OCI-LY1 (cell line): ENCODE measurements around the gene MME.

Experiments
- H2AFZ ChIP-seq: fragments of 200-600 bp; sonication (generic), shearing (Covaris generic); 2 replicates; pipeline ENCODE4 v1.6.0; 2014; ENCODE audit warnings: antibody characterized with exemption, mild to moderate bottlenecking, low read length
- H3F3A ChIP-seq: fragments of 200-600 bp; sonication (generic), shearing (Covaris generic); 2 replicates; pipeline ENCODE4 v1.6.0; 2014; ENCODE audit warnings: mild to moderate bottlenecking, antibody characterized with exemption, low read length, moderate library complexity; ENCODE audit not compliant: insufficient read depth
- H3K27ac ChIP-seq: fragments of 200-600 bp; sonication (generic); 2 replicates; pipeline ENCODE4 v1.5.1; 2014; ENCODE audit warnings: low read length, mixed run types, mild to moderate bottlenecking, low read depth; ENCODE audit not compliant: poor library complexity, severe bottlenecking
- H3K27me3 ChIP-seq: fragments of 200-600 bp; sonication (generic); 2 replicates; pipeline ENCODE4 v1.6.0; 2014; ENCODE audit warnings: antibody characterized with exemption, mild to moderate bottlenecking, low read length, moderate library complexity; ENCODE audit not compliant: insufficient read depth
- H3K36me3 ChIP-seq: fragments of 200-600 bp; sonication (generic); 2 replicates; pipeline ENCODE4 v1.6.1; 2014; ENCODE audit warnings: mild to moderate bottlenecking, antibody characterized with exemption, low read length, moderate library complexity, mixed read lengths; ENCODE audit not compliant: insufficient read depth
- H3K4me1 ChIP-seq: fragments of 200-600 bp; sonication (generic); 2 replicates; pipeline ENCODE4 v1.5.1; 2014; ENCODE audit warnings: mild to moderate bottlenecking, low read length, moderate library complexity; ENCODE audit not compliant: insufficient read depth, severe bottlenecking
- H3K4me2 ChIP-seq: fragments of 200-600 bp; sonication (generic), shearing (Covaris generic); 2 replicates; pipeline ENCODE4 v1.6.1; 2014; ENCODE audit warnings: low read length
- H3K4me3 ChIP-seq: fragments of 200-600 bp; sonication (generic); 2 replicates; pipeline ENCODE4 v1.5.1; 2014; ENCODE audit warnings: low read length, low read depth, mild to moderate bottlenecking, mixed read lengths; ENCODE audit not compliant: poor library complexity, severe bottlenecking
- H3K79me2 ChIP-seq: fragments of 200-600 bp; shearing (Covaris generic); 2 replicates; pipeline ENCODE4 v1.6.1; 2016; ENCODE audit warnings: mixed run types, low read length, mixed read lengths; ENCODE audit not compliant: insufficient read depth
- H3K9ac ChIP-seq: fragments of 200-600 bp; sonication (generic), shearing (Covaris generic); 2 replicates; pipeline ENCODE4 v1.6.1; 2014; ENCODE audit warnings: mild to moderate bottlenecking, low read length, mixed read lengths
- H3K9me2 ChIP-seq: fragments of 200-600 bp; sonication (generic), shearing (Covaris generic); 2 replicates; pipeline ENCODE4 v1.6.1; 2014; ENCODE audit warnings: low read depth, mild to moderate bottlenecking, low read length, mixed read lengths
- H3K9me3 ChIP-seq: fragments of 200-600 bp; shearing (Covaris generic); 2 replicates; pipeline ENCODE4 v1.6.1; 2014; ENCODE audit warnings: low read length, mixed read lengths
- H4K20me1 ChIP-seq: fragments of 200-600 bp; sonication (generic), shearing (Covaris generic); 2 replicates; pipeline ENCODE4 v1.6.0; 2016; ENCODE audit warnings: mild to moderate bottlenecking, low read length; ENCODE audit not compliant: insufficient read depth
- CTCF ChIP-seq: fragments of 200-600 bp; sonication (generic), shearing (Covaris generic); IDR thresholded peaks from 2 replicates; pipeline ENCODE4 v1.5.1; 2017; ENCODE audit warnings: mild to moderate bottlenecking, antibody characterized with exemption, low read length, moderate library complexity, mixed read lengths
- EZH2 ChIP-seq: fragments of 200-600 bp; sonication (generic), shearing (Covaris generic); IDR thresholded peaks from 2 replicates; pipeline ENCODE4 v1.8.0; 2017; ENCODE audit warnings: borderline replicate concordance, mixed run types, mild to moderate bottlenecking, antibody characterized with exemption, low read length, moderate library complexity, mixed read lengths

The MME gene

DNA sequence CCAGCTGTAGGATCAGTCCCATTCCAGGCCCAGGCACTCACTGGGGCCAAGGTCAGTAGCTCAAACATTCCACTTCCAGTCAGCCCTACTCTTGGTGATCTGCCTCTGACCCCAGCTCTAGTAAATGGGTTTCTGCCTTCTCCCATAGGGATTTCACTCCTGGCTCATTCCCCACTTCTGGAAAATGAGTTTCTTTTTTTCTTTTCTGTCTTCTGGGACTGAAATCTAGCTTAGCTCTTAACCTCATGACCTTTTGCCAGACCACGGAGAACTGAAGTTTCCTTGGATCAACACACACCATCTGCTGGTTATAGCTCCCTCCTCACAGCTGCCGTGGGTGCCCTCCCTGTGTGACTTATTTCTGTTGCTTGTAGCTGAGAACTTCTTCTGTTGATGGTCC, 21.3 kb downstream of the MME start:
- no peak overlapping the region; the same call in 1 of the 2 replicates for H3K9ac ChIP-seq
- H3K9me3 ChIP-seq = peaks cover 17% of the 10 kb centered on the region
- no peak overlapping the region for H2AFZ ChIP-seq
- H3K9me2 ChIP-seq = no peaks in the 10 kb centered on the region
- peaks cover 95% of the 10 kb centered on the region for H3K36me3 ChIP-seq
- TF ChIP-seq CTCF (no peak), EZH2 (no peak)
- peaks cover 69% of the 10 kb centered on the region for H3K79me2 ChIP-seq
- peaks cover 52% of the 10 kb centered on the region for H3K4me1 ChIP-seq
- H3K27me3 ChIP-seq = no peaks in the 10 kb centered on the region
- no peak overlapping the region for H3K4me2 ChIP-seq
- no peaks in the 10 kb centered on the region for H3F3A ChIP-seq
- H3K4me3 ChIP-seq = no peak overlapping the region
- H4K20me1 ChIP-seq = no peaks in the 10 kb centered on the region
- H3K27ac ChIP-seq = peak overlapping the region; percentile 68

DNA sequence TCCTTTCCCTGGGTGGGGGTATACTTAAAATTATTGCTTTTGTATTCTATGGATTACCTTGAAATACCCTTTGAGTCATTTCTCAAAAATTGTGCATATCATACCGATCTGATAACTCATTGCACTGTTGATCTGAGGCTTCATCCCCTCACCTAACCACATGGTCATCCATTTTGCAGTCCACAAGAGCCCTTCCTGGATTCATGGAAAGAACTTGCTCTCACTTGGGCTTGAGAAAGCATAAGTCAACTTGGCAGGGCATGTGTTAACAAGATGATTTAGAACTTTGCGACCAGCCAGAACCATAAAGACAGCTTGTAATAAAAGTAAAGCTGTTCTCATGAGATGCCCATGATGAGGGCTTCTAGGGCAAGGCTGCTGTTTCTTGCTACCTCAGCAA, 22.2 kb downstream of the MME start:
- H3K9ac ChIP-seq = no peak overlapping the region
- H3F3A ChIP-seq = no peaks in the 10 kb centered on the region
- peaks cover 66% of the 10 kb centered on the region for H3K79me2 ChIP-seq
- H3K9me3 ChIP-seq = peaks cover 14% of the 10 kb centered on the region
- TF ChIP-seq CTCF (no peak), EZH2 (no peak)
- no peaks in the 10 kb centered on the region for H4K20me1 ChIP-seq
- no peaks in the 10 kb centered on the region for H3K9me2 ChIP-seq
- H3K27ac ChIP-seq = peak overlapping the region; percentile 68
- H2AFZ ChIP-seq = no peak overlapping the region
- H3K4me2 ChIP-seq = 0 out of 2 replicates have a peak overlapping the region, but pooled peaks have one; percentile 4
- peaks cover 95% of the 10 kb centered on the region for H3K36me3 ChIP-seq
- peaks cover 62% of the 10 kb centered on the region for H3K4me1 ChIP-seq
- H3K27me3 ChIP-seq = no peaks in the 10 kb centered on the region
- H3K4me3 ChIP-seq = no peak overlapping the region

GRCh38 chr3:155103686-155104085, 23.6 kb downstream of the MME start:
- no peak for TF ChIP-seq CTCF
- TF ChIP-seq EZH2 = no peak
- Histone ChIP-seq H3K4me2 (no peak overlapping the region), H3K79me2 (peaks cover 67% of the 10 kb centered on the region), H3K4me3 (no peak overlapping the region), H4K20me1 (no peaks in the 10 kb centered on the region), H2AFZ (no peak overlapping the region), H3F3A (no peaks in the 10 kb centered on the region), H3K4me1 (peaks cover 75% of the 10 kb centered on the region), H3K27ac (peak overlapping the region; percentile 68), H3K9me3 (peaks cover 5% of the 10 kb centered on the region; the same call in 1 of the 2 replicates), H3K36me3 (peaks cover 93% of the 10 kb centered on the region), H3K9ac (no peak overlapping the region), H3K9me2 (no peaks in the 10 kb centered on the region), H3K27me3 (no peaks in the 10 kb centered on the region)
